B cell (primary cell): Measurements from ENCODE around the gene GRIP1.

Experiments
- CTCF ChIP-seq: fragments of 200-600 bp; IDR thresholded peaks from one replicate; pipeline ENCODE4 v1.8.0; 2022; ENCODE audit warnings: antibody characterized with exemption, mild to moderate bottlenecking
- EZH2 ChIP-seq: IDR thresholded peaks from 2 replicates; pipeline ENCODE4 v1.6.1; 2012; ENCODE audit warnings: borderline replicate concordance, low read depth, mild to moderate bottlenecking, moderate library complexity, low read length; ENCODE audit not compliant: insufficient read depth, poor library complexity, severe bottlenecking

GRCh38 chr12:66403746-66404145, 275.1 kb downstream of the GRIP1 start:
- TF ChIP-seq EZH2, result no peak
- TF ChIP-seq CTCF, result no peak
